Breast epithelium (tissue), 3 donors: ENCODE measurements around the gene ATXN10.

ENCODE experiments used
- POLR2A ChIP-seq: fragments of 450-650 bp; IDR thresholded peaks from one replicate; pipeline ENCODE4 v1.6.1; 2016; ENCODE audit warnings: antibody characterized with exemption, mild to moderate bottlenecking, moderate library complexity
- TF ChIP-seq, protein P1 (sequence below), 3 donors: fragments of 450-650 bp; IDR thresholded peaks; one replicate each; pipeline ENCODE4 v1.5.1; 2016 to 2017; ENCODE audit warnings: antibody characterized with exemption in 3 of 3, mild to moderate bottlenecking in 3 of 3, moderate library complexity in 3 of 3

DNA sequence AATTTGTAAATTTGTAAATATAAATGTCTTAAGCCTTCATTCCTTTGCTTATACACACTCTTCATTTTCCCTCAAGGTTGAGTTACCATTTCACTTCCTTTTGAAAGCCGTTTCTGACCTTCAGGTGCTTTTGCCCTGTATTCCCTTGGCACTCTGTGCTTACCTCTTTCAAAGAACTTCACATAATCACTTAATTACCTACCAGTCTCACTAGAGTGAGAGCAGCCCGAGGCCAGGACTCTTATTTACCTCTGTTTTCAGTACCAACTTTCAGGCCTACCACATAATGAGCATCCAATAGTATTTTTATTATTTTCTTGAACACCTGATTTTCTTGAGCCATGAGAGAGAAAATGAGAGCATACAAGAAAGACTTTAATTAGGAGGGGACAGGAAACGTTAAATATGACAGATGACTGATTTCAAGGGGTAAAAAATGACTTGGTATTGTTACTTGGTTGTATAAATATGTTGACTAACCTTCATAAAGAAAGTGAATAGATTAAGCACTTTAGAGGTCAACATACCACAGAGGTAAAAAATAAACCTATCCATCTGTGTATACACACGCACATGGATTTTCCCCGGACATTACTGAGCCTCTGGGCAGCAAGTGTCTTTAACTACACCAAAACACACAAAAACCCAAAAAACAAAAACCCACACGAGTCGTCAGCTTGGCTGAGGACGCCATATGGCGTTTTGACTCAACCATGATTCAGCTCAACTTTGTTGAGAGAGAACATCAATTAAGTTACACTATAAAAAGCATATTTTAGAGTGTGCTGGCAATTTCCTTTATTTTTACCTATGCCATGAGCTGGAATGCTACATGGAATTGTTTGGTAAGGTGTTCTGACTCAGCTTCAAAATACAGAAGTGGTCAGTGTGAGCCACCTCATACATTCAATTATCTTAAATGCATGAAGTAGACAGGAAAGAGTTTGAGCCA is 7.6 kb downstream of the ATXN10 start:
- TF ChIP-seq, protein P1, sequence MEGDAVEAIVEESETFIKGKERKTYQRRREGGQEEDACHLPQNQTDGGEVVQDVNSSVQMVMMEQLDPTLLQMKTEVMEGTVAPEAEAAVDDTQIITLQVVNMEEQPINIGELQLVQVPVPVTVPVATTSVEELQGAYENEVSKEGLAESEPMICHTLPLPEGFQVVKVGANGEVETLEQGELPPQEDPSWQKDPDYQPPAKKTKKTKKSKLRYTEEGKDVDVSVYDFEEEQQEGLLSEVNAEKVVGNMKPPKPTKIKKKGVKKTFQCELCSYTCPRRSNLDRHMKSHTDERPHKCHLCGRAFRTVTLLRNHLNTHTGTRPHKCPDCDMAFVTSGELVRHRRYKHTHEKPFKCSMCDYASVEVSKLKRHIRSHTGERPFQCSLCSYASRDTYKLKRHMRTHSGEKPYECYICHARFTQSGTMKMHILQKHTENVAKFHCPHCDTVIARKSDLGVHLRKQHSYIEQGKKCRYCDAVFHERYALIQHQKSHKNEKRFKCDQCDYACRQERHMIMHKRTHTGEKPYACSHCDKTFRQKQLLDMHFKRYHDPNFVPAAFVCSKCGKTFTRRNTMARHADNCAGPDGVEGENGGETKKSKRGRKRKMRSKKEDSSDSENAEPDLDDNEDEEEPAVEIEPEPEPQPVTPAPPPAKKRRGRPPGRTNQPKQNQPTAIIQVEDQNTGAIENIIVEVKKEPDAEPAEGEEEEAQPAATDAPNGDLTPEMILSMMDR (IDR thresholded peaks at IDR 0.05): no peak
- TF ChIP-seq POLR2A: no peak
